Measurements from ENCODE around the gene ERCC1.

GRCh38 chr19:45368737-45369340 lies 54.9 kb downstream of the ERCC1 start:
- TF ChIP-seq CTCF (IDR thresholded peaks at IDR 0.05; ENCODE audit: insufficient read depth, low read length, poor library complexity, severe bottlenecking) (no peak), EZH2phosphoT487 (conservative IDR thresholded peaks at IDR 0.05; ENCODE audit: low read length) (no peak)
